ENCODE results near the gene TUBGCP2.

TUBGCP2 gene

GRCh38 chr10:133276100-133276434 is 32.6 kb downstream of the TUBGCP2 start:
- DNase-seq (ENCODE audit: low read depth, low spot score): no peak
- no peak for TF ChIP-seq CTCF (IDR thresholded peaks at IDR 0.05; ENCODE audit: insufficient read depth, low read length, missing control alignments)
- POLR2A ChIA-PET: no interaction called here
- CTCF ChIA-PET: no interaction called here
- H3K4me3 ChIP-seq (ENCODE audit: low read depth, low read length): no peak overlapping the region

DNA sequence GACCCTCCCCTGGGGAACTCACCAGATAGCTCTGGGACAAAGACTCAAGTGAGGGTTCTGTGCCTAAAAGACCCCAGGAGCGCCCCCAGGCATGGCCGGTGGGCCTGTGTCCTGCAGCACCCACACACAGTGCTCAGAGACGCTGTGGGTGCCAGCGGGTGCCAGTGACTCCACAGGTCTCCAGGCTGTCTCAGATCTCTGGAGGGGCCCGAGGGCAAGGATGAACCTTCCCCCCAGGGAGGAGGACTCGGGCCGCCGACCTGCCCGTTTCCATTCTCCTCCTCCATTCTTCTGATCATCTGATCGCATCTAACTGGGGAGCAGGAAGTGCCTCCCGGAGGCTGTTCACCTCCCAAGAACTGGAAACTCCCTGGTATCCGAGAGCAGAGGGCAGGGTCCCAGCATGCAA is 33.0 kb downstream of the TUBGCP2 start:
- no peak overlapping the region for H3K4me3 ChIP-seq (ENCODE audit: low read depth, low read length)
- no peak for DNase-seq (ENCODE audit: low read depth, low spot score)
- no peak for TF ChIP-seq CTCF (IDR thresholded peaks at IDR 0.05; ENCODE audit: insufficient read depth, low read length, missing control alignments)
- CTCF ChIA-PET: interaction anchor here (0.6 to 1.2 kb wide), 3 partner anchors 9 to 31 kb away, joined by 3 read pairs; no protein-coding TSS in a partner anchor
- POLR2A ChIA-PET: interaction anchor here (0.7 kb wide), 1 partner anchor 13 kb away, joined by 3 read pairs; no protein-coding TSS in a partner anchor

- H3K4me3 ChIP-seq (ENCODE audit: low read depth, low read length): no peak overlapping the region
- no peak for DNase-seq (ENCODE audit: low read depth, low spot score)
- POLR2A ChIA-PET: interaction anchor here (0.7 kb wide), 1 partner anchor 14 kb away, joined by 3 read pairs; no protein-coding TSS in a partner anchor
Measured at GRCh38 chr10:133274751-133275683, 33.7 kb downstream of the TUBGCP2 start.

DNA sequence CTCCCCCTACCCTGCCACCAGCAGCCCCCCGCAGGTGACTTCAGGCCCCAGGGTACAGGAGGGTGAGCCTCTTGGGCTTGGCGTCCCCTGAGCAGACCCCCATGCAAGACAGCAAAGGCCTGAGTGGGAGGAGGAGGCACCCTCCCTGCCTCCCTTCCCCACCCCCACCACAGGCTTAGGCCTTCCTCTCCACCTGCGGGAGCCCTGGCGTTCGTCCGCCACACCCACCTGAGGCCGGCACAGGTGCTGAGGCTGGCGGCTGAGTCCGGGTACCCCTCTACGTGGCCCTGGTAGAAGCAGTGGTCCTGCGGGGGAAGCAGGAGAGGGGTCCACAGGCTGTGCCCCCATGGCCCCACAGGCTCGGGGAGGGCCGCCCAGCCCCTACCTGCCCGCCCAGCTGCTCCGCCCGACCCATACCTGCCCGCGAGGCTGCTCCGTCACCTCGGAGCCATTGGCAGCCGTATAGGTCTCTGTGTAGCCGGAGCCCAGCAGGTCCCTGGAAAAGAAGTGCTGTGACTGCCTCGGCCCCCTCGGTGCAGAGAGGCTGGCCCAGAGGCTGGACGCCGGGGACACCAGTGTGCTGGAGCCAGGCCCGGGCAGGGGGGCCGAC is 35.0 kb downstream of the TUBGCP2 start:
- ChIA-PET CTCF (no interaction called here), POLR2A (no interaction called here)
- TF ChIP-seq CTCF (IDR thresholded peaks at IDR 0.05; ENCODE audit: insufficient read depth, low read length, missing control alignments): no peak

More at GRCh38 chr10:133274751-133275683, 33.7 kb downstream of the TUBGCP2 start:
- CTCF ChIA-PET: interaction anchor here (0.6 to 1.2 kb wide), 3 partner anchors 9 to 32 kb away, joined by 3 read pairs; no protein-coding TSS in a partner anchor
- TF ChIP-seq CTCF (IDR thresholded peaks at IDR 0.05; ENCODE audit: insufficient read depth, low read length, missing control alignments): peak; percentile 4

GRCh38 chr10:133272964-133273420 is 35.7 kb downstream of the TUBGCP2 start:
- no peak for TF ChIP-seq CTCF (IDR thresholded peaks at IDR 0.05; ENCODE audit: insufficient read depth, low read length, missing control alignments)
- POLR2A ChIA-PET: no interaction called here
- DNase-seq (ENCODE audit: low read depth, low spot score): no peak
- CTCF ChIA-PET: no interaction called here
- no peak overlapping the region for H3K4me3 ChIP-seq (ENCODE audit: low read depth, low read length)

More for the DNA sequence above, 35.0 kb downstream of the TUBGCP2 start:
- no peak overlapping the region for H3K4me3 ChIP-seq (ENCODE audit: low read depth, low read length)
- DNase-seq (ENCODE audit: low read depth, low spot score): no peak

Measured in AG04449 (cell line).